Keratinocyte (primary cell): ENCODE results near the gene JAKMIP3.

Source experiments
- CTCF ChIP-seq, 3 experiments: IDR thresholded peaks in 1 of 3; conservative IDR thresholded peaks in 1 of 3; optimal IDR thresholded peaks in 1 of 3; 2 replicates in 2 of 3; 3 replicates in 1 of 3; pipeline versions ENCODE3 to v1.5.1; 2011; ENCODE audit warnings: low read length in 3 of 3, mild to moderate bottlenecking in 3 of 3, moderate library complexity in 2 of 3, control low read depth in 1 of 3, inconsistent platforms in 1 of 3; ENCODE audit not compliant: insufficient read depth in 2 of 3; ENCODE audit errors: extremely low read depth in 1 of 3
- EZH2 ChIP-seq: IDR thresholded peaks from one replicate; pipeline ENCODE4 v1.6.1; 2012; ENCODE audit warnings: inconsistent platforms, mild to moderate bottlenecking, low read length, moderate library complexity

GRCh38 chr10:132045324-132045723, 20.4 kb upstream of the JAKMIP3 start:
- TF ChIP-seq CTCF (optimal IDR thresholded peaks at IDR 0.05 in 1 of 3, IDR thresholded peaks at IDR 0.05 in 1 of 3, conservative IDR thresholded peaks at IDR 0.05 in 1 of 3; ENCODE audit: extremely low read depth in 1 of 3, insufficient read depth in 2 of 3, low read length in 3 of 3) (no peak), EZH2 (no peak)
